HPDE6-E6E7 (cell line): Measurements from ENCODE around the gene PTPN4.
"Not testable (repeated sequence)": the region's sequence is repeated elsewhere in the genome, so short reads cannot be mapped to it uniquely, and the experiment has no call there.

Experiments
- DNase-seq: peaks from one replicate; pipeline ENCODE4 v3.0.0; 2011; ENCODE audit warnings: missing footprints; ENCODE audit errors: extremely low spot score

The PTPN4 gene

DNA sequence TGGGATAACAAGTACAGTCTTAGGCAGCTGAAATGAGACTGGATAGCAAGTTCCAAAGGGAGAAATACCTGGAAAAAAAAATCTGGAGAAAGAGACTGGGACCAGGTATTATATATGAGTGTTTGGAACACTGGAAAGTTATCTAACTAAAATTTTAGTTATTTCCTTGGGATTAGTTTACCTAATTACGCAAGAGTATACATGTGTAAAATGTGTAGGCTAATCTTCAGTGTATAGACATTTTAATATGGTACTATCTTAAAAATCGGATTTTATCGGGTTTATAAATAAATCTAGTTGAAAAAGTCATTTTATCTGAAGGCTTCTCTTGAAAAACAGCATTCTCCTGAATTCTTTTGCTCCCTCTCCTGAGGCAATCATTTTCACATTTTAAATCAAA lies 257.1 kb downstream of the PTPN4 start:
- DNase-seq, result no peak

DNA sequence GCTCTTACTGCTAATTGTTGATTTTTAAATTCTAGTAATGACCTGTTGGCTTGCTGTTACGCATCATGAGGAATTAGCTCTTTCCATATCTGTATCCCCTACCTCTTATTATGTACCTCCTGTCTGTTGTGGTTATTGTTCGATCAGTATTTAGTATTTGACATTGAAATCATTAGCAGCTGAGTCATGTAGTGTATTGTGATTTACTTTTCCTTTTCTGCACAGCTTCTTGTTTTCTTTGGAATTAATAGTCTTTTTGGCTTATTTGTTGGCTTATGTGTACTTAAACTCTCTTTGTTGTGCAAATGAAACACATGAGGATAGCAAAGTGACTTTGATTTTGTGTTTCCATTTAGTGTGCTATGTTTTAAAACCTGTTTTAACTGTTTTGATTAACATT lies 257.5 kb downstream of the PTPN4 start:
- no peak for DNase-seq

DNA sequence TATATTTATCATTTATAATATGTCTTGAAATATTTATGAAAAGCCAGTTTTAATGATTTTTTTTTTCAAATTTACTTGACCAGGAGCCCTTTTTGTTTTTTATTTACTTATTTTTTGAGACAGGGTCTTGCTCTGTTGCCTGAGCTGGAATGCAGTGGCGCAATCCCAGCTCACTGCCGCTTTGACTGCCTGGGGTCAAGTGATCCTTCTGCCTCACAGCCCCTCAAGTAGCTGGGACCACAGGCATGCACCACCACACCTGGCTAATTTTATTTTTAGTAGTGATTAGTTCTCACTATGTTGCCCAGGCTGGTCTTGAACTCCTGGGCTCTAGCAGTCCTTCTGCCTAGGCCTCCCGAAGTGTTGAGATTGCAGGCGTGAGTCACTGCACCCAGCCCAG lies 258.8 kb downstream of the PTPN4 start:
- no peak for DNase-seq

GRCh38 chr2:120020554-120020953 lies 260.8 kb downstream of the PTPN4 start:
- no peak for DNase-seq

DNA sequence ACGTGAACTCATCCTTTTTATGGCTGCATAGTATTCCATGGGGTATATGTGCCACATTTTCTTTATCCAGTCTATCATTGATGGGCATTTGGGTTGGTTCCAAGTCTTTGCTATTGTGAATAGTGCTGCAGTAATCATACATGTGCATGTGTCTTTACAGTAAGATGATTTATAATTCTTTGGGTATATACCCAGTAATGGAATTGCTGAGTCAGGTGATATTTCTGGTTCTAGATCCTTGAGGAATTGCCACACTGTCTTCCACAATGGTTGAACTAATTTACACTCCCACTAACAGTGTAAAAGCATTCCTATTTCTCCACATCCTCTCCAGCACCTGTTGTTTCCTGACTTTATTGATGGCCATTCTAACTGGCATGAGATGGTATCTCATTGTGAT lies 262.8 kb downstream of the PTPN4 start:
- DNase-seq, result not testable (repeated sequence)

GRCh38 chr2:120026890-120027289 lies 267.2 kb downstream of the PTPN4 start:
- no peak for DNase-seq

- DNase-seq, result no peak
These were observed 269.1 kb downstream of the PTPN4 start for GRCh38 chr2:120028795-120029194.

GRCh38 chr2:120029672-120030640 lies 270.2 kb downstream of the PTPN4 start:
- no peak for DNase-seq

DNA sequence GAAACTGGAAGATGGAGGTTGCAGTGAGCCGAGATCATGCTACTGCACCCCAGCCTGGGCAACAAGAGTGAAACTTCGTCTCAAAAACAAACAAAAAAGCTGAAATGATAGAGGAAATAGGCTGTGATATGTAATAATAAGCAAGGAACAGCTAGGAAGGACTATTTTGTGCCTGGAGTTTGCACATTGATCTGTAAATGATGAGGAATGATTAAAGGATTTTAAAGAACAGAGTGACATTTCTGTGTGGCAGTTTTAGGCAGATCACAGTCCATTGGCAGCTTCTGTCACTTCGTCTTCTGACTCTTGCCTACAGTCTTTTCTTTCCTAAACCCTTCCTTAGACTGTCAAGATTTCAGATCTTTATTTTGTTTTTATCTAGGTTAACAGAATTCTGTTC lies 272.6 kb downstream of the PTPN4 start:
- DNase-seq, result no peak
